HG02970 (cell line): Measurements from ENCODE around the gene NKX6-2.
"Not testable (repeated sequence)": the region's sequence is repeated elsewhere in the genome, so short reads cannot be mapped to it uniquely, and the experiment has no call there.

Experiments used
- ATAC-seq: cut with Tn5 transposase; IDR thresholded peaks from one replicate; pipeline ENCODE4 v1.9.1; 2021; ENCODE audit warnings: mild to moderate bottlenecking, moderate library complexity, moderate number of reproducible peaks; ENCODE audit not compliant: unreplicated experiment, low FRiP score

NKX6-2 gene

DNA sequence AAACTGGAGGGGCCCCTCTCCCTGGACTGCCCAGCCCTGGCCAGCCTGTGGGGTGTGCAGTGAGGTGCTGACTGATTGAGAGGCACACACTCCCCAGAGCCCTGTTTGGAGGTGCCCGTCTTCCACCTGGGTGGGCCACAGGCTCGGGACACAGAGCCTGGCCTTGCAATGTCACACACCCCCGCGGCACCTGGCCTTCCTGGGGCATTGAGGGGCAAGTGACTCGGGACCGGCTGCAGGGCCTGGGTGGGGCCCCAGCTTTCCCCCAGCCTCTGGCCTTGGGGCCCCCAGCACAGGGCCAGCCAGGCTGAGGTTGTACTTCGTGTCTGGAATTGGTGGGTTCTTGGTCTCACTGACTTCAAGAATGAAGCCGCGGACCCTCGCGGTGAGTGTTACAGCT, 13.9 kb upstream of the NKX6-2 start:
- no peak for ATAC-seq

- ATAC-seq: no peak
Observed at GRCh38 chr10:132798876-132799275, 12.9 kb upstream of the NKX6-2 start.

- no peak for ATAC-seq
Observed at GRCh38 chr10:132798403-132798802, 12.5 kb upstream of the NKX6-2 start.

DNA sequence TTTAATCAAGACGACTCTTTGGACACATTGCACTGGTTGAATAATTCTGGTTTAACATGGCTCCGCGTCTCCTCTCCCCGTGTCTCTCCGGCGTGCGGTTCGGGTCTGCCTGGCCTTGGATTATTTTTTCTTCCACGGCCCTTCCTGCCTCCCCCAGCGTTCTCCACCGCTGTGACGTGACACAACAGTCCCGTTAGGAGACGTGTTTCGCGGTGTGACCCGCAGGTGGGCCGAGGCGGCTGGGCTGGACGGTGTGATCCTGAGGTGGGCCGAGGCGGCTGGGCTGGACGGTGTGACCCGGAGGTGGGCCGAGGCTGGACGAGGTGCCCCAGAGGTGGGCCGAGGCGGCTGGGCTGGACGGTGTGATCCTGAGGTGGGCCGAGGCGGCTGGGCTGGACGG, 12.0 kb upstream of the NKX6-2 start:
- ATAC-seq: not testable (repeated sequence)

- no peak for ATAC-seq
Observed at GRCh38 chr10:132796846-132797245, 10.9 kb upstream of the NKX6-2 start.

DNA sequence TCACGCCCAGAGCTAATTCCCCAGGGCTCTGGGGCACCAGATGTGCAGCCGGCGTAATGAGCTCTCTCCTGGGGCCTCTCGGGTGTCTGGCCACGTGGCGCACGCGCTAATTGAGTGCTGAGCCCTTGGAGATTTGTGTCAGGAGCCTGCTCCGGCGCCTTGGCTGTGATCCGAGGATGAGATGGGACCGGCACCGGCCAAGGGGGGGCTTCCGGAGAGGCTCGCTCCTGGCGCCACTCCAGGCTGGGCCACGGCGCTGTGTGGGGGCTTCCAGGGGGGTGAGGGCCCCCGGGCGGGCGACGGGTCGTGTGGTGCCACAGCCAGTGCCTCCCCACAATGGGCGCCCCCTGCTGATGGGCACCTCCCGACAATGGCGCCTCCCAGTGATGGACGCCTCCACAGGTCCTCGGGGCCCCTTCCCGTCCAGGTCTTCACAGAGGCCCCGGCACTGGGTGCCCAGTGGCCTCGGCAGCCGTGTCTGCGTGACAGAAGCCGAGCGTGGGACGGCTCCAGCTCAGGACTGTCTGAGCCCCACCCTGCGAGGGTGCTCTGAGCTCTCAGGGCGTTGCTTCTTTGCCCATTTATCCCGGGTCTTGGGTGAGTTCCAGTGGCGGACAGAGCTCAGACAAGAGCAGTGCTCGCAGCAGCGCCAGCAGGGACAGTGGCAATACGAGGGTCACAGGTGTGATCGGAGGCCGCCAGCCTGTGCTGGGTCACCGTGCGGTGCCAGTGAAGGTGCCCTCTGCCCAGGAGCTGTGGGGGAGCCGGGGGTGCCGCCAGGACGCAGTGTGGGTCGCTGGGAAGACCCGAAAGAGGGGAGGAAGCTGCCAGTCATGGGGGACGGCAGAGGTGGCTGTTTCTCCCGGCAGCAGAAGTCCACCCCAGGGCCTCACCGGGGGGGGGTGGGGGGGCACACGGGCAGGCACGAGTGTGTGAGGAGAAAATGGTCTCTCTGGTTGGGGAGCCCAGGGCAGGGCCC, 8.2 kb upstream of the NKX6-2 start:
- no peak for ATAC-seq

- ATAC-seq: no peak
Observed at GRCh38 chr10:132793213-132793612, 7.3 kb upstream of the NKX6-2 start.

GRCh38 chr10:132792796-132793195, 6.8 kb upstream of the NKX6-2 start:
- ATAC-seq: no peak

GRCh38 chr10:132792099-132792498, 6.2 kb upstream of the NKX6-2 start:
- not testable (repeated sequence) for ATAC-seq

DNA sequence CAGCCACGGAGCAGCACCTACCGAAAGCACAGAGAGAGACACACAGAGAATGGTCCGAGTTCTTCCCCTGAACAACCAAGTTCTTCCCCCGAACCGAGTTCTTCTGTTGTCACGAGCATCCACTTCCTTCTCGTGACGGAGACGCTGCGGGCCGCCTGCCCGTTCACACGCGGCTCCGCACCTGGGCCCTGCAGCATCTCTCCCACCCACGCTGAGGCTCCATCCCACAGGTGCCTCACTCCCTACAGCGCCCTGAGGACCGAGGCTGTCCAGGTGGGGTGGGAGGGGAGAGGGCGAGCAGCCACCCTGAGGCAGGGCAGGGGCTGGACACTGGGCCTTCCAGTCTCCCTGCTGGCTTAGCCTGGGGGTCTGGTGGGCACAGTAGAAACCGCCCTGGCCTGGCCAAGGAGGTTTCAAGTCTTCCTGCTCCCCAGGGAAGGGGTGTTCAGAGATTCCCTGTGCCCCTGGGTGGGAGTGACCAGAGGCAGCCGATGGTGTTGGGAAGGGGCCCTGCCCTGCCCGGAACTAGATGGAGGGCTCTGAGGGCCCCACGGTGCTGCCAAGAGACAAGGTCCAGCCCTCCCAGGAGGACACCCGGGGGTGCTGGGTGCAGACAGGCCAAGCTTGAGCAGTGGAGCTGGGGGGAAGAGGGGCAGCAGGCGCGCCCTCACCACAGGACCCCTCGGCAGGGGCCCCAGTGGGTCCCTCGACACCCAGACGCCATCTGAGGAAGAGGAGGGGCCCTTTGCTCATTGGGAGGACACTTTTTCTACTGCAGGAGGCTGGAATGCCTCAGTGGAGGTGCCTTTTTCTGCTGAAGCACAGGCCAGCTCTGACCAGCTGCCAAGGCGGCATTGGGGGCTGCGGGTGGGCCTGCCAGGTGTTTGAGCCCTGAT, 5.2 kb upstream of the NKX6-2 start:
- ATAC-seq: no peak

DNA sequence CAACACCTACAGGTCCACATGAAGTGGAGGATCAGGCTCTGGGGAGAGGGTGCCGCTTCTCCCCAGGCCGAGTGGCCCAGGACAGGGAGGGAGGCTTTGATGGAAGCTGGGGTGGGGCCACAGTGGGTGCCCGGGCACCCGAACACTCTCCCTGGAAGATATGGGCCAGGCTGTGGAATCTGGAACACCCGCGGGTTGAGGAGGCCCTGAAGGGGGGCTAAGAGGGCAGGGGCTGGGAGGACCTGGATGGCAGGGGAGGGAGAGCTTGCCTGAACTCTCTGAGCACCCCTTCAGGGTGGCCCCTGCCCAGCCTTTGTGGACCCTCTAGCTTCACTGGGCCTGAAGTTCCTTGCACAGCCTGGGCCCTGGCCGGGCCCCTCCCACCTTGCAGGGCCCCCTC, 4.5 kb upstream of the NKX6-2 start:
- no peak for ATAC-seq

- no peak for ATAC-seq
Observed at GRCh38 chr10:132789659-132790148, 3.8 kb upstream of the NKX6-2 start.

GRCh38 chr10:132788831-132789219, 2.9 kb upstream of the NKX6-2 start:
- no peak for ATAC-seq

DNA sequence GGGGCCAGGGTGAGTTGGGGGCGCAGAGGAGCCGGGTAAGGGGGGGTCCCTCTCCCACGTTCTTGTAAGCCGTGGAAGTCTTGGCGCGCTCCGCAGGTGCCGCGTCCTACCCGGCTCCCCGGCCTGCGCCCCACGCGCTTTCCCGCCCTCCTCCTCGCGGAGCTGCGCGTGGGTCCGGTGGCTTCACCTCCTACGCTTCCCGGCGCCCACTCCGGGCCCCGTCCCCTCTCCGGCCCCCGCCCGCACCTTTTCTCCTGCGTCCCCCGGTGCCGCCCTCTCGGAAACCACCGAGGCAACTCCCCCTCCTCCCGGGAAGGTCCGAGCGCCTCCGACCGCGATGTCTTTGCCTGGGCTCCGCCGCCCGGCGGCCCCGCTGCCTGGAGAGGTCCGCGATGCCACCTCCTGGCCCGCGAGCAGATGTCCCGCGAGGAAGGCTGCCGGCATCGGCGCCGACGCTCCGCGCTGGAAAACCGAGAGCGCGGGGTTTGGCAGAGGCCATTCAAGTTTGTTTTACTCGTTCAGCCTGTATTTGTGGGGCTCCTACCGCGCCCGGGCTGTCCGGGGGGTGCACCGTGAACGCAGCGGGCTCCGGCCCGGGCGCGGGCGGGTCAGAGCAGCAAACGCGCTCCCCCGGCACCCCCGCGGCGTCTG, 2.4 kb upstream of the NKX6-2 start:
- ATAC-seq: no peak

DNA sequence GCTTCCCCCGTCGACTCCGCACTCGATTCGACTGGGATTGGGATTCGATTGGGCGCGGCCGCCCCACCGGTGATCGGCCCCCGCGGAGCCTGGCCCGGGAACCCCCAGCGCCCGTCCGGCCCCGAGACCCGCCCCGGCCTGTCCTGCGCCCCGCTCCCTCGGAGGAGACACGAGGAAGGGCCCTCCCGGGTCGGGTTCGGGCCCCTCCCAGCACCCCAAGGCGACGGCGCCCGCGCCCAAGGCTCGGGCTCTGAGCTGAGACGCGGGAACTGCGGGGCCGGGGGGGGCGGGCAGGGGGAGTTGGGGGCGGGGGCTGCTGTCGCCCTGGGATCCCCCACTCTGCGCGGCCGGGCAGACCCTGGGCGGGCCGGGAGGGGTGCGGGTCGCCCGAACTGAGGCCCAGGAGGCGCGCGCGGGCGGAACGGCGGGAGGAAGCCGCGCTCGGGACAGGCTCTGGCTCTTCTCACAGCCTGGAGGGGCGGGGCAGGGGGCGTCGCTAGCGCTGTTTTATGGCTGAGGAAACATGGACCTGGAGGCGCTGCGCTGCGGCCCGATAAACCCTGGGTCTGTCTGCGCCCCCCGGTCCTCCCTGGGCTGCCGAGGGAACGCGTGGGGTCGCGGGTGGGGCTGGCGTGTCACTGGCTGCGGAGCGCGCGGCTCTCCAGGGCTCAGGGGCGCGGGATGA, 1.7 kb upstream of the NKX6-2 start:
- ATAC-seq: no peak

- no peak for ATAC-seq
Observed at GRCh38 chr10:132786884-132787494, 1.0 kb upstream of the NKX6-2 start.

GRCh38 chr10:132786476-132786883, 533 bp upstream of the NKX6-2 start:
- ATAC-seq: no peak

- ATAC-seq: no peak
Observed at GRCh38 chr10:132784866-132785722, 853 bp downstream of the NKX6-2 start.
